Ovary (tissue), 3 donors: ENCODE measurements around the gene FCGR3A.
"Not testable (repeated sequence)": the region's sequence is repeated elsewhere in the genome, so short reads cannot be mapped to it uniquely, and the experiment has no call there.

Experiments
- EP300 ChIP-seq: sonication (generic); formaldehyde crosslinking; IDR thresholded peaks from one replicate; pipeline ENCODE4 v1.6.1; 2017; ENCODE audit warnings: antibody characterized with exemption
- POLR2A ChIP-seq: fragments of 450-650 bp; IDR thresholded peaks from one replicate; pipeline ENCODE4 v1.6.1; 2017; ENCODE audit warnings: antibody characterized with exemption, mild to moderate bottlenecking, moderate library complexity
- TF ChIP-seq, protein P1 (sequence below), 3 donors: fragments of 450-650 bp in 2 of 3; fragments of 200-600 bp in 1 of 3; IDR thresholded peaks; one replicate each; pipeline versions ENCODE4 v1.5.1 to v1.8.0; 2016 to 2022; ENCODE audit warnings: antibody characterized with exemption in 3 of 3, mild to moderate bottlenecking in 1 of 3
- donor health status: DM: no; HTN: no; CAD: no.

DNA sequence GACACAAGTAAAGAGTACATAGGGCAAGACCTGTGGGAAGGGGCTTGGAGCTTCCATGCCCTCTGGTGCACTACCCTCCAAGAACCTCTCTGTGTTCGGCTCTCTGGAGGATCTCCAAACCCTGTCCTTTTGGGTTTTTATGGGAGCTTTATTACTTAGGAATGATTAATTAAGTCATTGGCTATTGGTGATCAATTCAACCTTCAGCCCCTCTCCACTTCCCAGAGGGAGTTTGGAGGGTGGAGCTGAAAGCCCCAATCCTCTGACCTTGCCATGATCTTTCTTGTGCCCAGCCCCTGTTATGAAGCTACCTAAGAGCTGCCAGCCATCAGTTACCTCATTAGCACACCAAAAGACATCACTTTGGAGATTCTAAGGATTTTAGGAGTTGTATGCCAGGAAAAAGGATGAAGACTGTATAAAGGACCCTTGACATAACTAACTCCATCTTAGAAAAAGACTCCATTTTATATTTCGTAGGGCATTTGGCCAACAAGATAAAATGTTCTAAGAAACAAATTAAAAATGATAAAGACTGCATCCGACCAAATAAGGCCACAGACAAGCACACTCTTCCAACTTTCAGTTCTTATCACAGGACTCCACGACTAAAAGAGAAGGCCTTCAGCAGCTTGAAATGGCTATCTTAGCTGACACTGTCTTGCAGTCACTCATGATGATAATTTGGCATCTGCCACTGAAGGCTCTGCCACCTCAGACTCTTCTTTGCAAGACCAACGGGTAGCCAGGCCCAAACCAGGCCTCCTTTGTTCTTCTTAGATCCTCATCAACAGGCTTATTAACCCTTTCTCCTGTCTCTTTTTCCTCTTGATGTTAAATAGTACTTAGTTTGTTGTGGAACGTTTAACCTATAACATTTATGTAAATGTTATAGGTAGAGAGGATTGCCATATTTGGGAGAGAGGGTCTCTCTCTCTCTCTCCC lies 8.2 kb upstream of the FCGR3A start:
- TF ChIP-seq EP300, POLR2A: not testable (repeated sequence)
- TF ChIP-seq, protein P1, sequence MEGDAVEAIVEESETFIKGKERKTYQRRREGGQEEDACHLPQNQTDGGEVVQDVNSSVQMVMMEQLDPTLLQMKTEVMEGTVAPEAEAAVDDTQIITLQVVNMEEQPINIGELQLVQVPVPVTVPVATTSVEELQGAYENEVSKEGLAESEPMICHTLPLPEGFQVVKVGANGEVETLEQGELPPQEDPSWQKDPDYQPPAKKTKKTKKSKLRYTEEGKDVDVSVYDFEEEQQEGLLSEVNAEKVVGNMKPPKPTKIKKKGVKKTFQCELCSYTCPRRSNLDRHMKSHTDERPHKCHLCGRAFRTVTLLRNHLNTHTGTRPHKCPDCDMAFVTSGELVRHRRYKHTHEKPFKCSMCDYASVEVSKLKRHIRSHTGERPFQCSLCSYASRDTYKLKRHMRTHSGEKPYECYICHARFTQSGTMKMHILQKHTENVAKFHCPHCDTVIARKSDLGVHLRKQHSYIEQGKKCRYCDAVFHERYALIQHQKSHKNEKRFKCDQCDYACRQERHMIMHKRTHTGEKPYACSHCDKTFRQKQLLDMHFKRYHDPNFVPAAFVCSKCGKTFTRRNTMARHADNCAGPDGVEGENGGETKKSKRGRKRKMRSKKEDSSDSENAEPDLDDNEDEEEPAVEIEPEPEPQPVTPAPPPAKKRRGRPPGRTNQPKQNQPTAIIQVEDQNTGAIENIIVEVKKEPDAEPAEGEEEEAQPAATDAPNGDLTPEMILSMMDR (IDR thresholded peaks at IDR 0.05) = not testable (repeated sequence)
